ENCODE results near the gene DMRTB1.
A peak's percentile ranks its signal among the peaks of the same experiment; 100 is the strongest.

Gene DMRTB1

GRCh38 chr1:53465023-53465957 is 6.1 kb downstream of the DMRTB1 start:
- no peak for DNase-seq

DNA sequence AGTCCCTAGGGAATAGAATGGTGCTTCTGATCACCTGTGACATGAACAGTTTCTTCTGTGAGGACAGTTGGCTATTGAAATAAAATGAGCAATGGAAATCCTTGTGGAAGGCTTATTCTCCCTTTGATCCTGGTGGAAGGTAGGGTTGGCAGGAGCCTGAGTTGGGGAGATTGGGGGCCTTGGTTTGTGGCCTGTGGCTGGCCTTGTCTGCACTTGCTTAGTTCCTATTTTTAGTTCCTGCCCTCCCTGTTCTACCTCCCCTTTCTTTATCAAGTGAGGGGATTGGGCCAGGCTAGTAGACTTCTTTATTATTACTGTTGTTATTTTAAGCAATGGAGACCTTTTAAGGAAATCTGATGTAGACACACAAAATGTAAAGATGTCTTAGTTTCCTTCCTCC is 8.2 kb downstream of the DMRTB1 start:
- DNase-seq = no peak

DNA sequence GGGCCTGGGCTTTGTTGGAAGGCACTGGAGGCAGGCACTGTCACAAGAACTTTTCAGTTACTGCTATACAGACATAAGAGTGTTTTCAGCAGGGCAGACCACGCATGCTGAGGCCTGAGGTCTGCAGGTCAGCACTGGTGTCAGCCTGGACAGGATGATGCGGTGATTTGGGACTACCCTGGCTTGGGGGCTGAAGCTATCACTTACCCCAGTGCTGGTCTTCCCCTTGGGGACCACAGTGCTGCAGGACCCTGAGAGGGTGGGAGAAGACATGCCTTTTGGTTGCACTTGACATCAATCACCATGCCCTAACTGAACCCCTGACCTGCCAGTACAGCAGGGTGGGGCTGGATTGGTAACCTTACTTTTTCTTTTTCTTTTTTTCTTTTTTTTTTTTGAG is 9.2 kb downstream of the DMRTB1 start:
- DNase-seq = no peak

DNA sequence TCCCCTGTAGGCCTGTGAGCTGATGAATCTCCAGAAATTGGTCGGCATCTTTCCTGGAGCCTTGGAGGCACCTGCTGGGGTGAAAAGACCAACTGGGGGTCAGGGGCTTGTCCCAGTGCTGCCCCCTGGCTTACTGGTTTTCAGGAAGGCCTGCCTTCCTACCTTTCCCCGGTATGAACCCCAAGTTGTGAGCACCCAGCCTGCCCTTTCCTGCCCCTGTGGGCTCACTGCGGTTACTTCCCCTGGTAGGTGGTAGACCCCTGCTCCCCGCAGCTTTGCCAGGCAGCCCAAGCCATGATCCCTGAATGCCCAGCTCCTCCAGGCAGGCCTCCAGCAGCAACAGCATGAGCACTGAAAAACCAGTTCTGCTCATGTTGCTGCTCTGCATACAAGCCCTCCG is 10.2 kb downstream of the DMRTB1 start:
- DNase-seq = no peak

- DNase-seq = no peak
Observed at GRCh38 chr1:53470155-53470554, 11.0 kb downstream of the DMRTB1 start.

- no peak for DNase-seq
Observed at GRCh38 chr1:53470584-53470983, 11.4 kb downstream of the DMRTB1 start.

DNA sequence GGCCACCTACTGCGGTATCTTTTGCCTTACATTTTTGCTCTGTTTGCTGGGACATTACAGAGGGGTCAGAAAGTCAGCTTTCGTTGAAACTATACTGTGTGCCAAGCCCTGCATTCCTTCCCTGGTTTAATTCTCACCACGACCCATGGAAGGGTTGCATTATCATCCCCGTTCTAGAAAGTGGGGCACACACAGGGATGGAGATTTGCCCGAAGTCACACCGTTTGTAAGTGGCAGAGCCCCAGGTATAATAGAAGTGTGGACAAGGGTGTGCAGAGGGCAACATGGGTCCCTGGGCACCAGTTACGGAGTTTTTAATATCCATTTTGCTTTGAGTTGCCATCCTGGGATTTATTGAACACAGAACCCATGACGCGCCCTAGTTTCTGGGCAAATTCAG is 11.8 kb downstream of the DMRTB1 start:
- no peak for DNase-seq

DNA sequence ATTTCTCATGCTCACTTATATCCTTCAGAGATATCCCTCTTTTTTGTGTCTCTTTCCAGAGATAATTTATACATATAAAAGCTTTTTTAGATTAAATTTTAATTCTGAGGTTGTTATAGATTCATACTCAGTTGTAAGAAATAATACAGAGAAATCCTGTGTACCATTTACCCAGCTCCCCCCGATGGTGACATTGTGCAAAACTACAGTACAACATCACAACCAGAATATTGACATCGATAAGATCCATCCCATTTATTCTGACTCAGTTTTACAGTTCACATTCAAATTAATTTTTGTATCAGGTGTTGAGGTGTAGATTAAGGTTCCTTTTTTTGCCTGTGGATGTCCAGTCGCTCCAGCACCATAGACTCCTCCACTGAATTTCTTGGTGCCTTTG is 14.3 kb downstream of the DMRTB1 start:
- DNase-seq = no peak

GRCh38 chr1:53475664-53476063 is 16.5 kb downstream of the DMRTB1 start:
- no peak for DNase-seq

- no peak for DNase-seq
Observed at GRCh38 chr1:53476579-53476978, 17.4 kb downstream of the DMRTB1 start.

GRCh38 chr1:53477651-53478501 is 18.7 kb downstream of the DMRTB1 start:
- DNase-seq = no peak

DNA sequence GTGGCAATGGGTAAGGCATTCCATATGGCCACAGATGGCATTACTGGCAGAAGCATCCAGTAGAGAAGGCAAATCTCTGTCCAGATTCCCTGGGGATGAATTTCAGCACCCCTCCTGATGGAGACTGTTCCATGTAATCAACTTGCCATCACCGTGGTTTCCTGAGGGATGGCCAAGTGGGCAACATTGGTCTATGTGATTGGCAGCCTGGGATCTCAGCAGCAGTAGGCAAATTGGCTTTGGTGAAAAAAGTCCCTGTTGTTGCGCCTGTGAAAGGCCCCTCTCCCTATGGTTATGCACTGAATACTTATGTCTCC is 19.3 kb downstream of the DMRTB1 start:
- no peak for DNase-seq

DNA sequence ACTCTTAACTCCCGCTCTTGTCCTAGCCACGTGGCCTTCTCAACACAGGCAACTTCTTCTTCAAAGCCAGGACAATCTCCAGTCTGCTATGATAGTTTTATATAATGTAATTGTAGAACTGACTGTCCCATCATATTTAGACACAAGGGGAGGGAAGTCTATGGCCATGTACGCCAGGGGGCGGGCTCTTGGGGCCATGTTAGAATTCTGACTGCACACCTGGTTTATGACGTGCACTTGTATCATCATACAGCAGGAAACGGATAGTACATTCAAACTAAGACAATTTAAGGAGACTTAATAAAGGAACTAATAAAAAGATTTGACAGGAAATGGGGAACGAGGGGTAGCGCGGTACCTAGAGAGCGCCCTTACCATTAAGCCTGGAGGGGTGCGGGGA is 21.5 kb downstream of the DMRTB1 start:
- DNase-seq = no peak

GRCh38 chr1:53481456-53481855 is 22.3 kb downstream of the DMRTB1 start:
- no peak for DNase-seq

DNA sequence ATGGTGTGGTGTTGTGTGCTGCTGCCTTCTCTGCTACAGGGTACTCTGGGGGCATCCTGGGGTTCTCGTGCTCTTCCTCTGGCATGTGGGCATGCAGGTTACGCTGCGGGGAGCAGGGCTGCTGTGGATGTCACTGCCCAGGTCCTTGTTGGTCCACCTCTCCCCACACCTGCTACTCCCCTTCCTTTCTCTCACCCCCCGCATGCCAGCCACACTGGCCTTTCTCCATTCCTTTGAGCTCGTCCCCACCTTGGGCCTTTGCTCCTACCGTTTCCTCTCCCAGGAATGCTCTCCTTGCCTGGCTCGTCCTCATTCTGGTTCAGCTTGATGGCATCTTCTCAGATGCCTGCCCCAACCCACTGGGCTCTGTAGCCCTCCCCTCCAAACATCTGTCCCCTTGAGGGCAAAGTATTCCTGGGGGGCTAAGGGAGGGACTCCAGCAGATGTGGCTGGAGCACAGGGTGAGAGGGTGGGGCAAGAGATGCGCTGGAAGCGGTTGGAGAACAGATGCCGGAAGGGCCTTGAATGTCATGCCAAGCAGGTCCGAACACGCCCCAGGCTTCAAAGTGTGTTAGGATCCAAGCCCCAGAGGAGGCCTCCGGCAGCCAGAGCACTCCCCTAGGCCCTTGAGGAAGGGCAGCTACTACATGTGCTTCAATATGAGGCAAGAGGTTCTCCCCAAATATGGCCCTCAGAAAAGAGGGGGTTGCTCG is 23.4 kb downstream of the DMRTB1 start:
- DNase-seq = no peak

DNA sequence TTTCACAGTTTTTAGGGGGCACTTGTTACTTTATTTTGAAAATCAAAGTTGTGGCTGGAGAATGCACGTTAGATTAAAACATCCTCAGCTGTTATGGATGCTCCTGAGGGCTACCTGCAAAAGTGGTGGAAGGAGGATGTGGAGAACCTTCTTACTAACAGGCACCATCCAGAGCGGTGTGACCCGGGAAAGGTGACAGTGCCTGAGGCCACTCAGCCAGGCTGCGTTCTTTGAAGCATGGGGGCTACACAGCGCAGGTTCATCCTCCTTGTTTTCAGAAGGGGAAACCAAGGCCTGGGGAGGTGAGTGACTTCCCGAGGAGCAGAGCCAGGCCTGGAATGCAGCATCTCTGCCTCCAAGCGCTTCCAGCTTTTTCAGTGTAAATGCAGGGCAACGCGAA is 24.0 kb downstream of the DMRTB1 start:
- no peak for DNase-seq

DNA sequence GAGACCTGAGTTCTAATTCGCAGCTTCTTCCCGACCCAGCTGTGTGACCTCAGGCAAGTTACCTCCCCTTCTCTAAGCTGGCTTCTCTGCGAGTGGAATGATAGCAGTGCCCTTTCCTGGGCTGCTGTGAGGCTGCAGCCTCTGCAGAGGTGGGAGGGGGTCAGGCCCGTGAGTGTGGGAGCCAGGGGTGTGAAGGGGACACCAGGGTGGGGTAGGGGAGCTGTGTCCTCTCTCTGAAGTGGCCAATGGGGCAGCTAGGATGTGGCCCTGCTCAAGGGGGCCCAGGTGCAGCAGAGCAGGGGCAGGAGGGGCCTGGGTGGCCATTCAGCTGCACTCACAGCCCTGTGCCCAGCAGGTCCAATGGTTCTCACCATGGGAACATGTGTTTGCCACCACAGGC is 24.5 kb downstream of the DMRTB1 start:
- DNase-seq = no peak

- no peak for DNase-seq
Observed at GRCh38 chr1:53484705-53485477, 25.7 kb downstream of the DMRTB1 start.

DNA sequence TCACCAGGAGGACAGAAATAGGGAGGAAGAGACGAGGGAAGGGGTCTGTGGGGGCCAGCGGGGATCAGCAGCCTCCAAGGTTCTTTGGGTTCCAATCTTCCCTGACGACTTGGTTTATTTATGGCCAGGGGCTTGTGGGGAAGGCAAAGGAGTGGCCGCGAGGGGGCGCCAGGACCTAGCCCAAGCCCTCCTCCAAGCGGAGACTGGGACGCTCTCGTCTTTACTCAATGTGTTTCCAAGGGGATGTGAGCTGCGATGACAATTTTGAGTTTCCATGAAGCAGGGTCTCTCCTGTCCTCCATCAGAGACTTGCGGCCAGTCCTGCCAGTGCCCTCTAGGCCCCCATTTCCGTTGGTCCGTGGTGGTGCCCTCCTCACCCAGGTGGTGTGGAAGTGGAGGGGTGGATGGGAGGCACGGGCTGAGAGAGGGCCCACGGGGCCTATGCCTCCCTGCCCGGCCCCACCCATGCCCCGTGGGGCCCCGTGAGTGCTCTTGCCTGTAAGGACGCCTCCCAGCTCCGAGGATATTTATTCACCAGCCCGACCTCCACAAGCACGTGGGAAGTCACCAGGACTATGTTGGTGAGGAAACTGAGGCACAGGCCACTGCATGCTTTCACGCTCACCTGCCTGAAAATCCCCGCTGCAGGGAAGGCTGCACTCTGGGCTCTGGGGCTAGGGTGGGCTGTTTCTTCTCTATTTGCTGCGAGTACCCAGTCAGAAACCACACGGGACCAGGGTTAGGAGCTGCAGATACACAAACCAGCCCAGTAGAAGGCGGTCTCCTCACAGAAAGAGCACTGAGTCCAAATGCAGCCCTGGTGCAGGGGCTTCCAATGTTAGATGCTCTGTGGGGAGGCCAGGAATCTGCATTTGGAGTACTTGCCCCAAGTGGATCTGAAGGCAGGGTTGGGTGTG is 26.5 kb downstream of the DMRTB1 start:
- peak; percentile 54 to 66 for DNase-seq

- DNase-seq = no peak
Observed at GRCh38 chr1:53486395-53487026, 27.3 kb downstream of the DMRTB1 start.

GRCh38 chr1:53490351-53490750 is 31.2 kb downstream of the DMRTB1 start:
- DNase-seq = no peak

Measured in NCI-H187 (cell line).